ENCODE results near the gene GP1BA. TPM values are rescaled to one million over a fixed set of nuclear protein-coding genes. Genes with fewer than 3 reads are reported as not detected.
A peak's percentile ranks its signal among the peaks of the same experiment; 100 is the strongest.

The GP1BA gene
- total and polyA plus RNA-seq, 9 donors: 0.04 to 1.3 (median 0.81) TPM

DNA sequence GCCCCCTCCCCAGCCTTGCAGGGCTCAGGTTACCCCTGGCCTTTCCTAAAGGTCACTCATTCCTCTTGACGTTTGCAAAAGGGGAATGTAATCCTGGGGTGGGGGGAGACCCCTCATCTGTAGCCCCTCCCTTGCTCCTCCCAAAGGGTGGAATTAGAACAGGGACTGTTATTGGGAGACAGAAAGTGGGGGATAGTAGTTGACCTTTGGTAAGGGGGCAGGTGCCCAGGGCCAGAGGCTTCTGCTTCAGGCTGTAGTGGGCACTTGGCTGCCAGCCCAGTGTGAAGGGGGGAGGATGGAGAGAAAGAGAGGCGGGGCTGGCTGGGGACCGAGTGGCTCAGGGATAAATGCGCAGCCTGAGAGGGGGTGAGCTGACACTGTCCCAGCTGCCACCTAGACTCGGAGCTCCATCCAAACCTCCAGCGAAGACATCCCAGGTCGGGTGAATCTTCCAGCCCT is 18.7 kb downstream of the GP1BA start, which contains the start of gene ENO3:
ENO3 (plus strand) TSS at position 374 of the 459 bp plus-strand sequence. CDS start 711 bp downstream, outside the sequence.
- Histone ChIP-seq H3K4me1 (ENCODE audit: control insufficient read depth, insufficient read depth, low read length) (peaks cover 51% of the 10 kb centered on the region), H3K27ac (ENCODE audit: low read length) (peak within 1 kb of the TSS; percentile 98), H3K9me3 (replicated peaks; ENCODE audit: control insufficient read depth, low read depth, low read length) (no peaks in the 10 kb centered on the region), H3K27me3 (ENCODE audit: control insufficient read depth, insufficient read depth, low read length) (no peaks in the 10 kb centered on the region), H3K4me3 (ENCODE audit: low read length) (peak within 1 kb of the TSS; percentile 90), H3K36me3 (ENCODE audit: control insufficient read depth, insufficient read depth, low read length) (peaks cover 19% of the 10 kb centered on the region)
- 0% methylated on average over 1 of the region's 7 CpGs for WGBS (ENCODE audit: insufficient coverage)
- peak; percentile 74 for DNase-seq

DNA sequence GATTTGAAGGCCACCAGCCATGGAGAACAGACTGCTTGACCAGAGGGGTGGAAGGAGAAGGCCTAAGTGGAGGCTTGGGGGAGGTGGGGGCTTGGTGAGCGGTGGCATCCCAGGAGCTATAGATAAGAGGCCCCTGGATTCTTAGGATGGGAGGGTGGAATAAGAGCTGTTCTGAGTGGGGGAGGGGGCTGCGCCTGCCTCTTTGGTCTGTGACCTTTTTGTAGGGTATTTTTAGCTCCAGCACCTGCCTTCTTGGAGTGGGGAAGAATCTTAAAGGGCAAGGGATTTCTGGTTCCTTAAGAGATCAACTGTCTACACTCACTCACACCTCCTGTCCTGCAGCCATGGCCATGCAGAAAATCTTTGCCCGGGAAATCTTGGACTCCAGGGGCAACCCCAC is 19.4 kb downstream of the GP1BA start:
- Histone ChIP-seq H3K27ac (ENCODE audit: low read length) (peak overlapping the region; percentile 98), H3K4me3 (ENCODE audit: low read length) (peak overlapping the region; percentile 90), H3K4me1 (ENCODE audit: control insufficient read depth, insufficient read depth, low read length) (peaks cover 49% of the 10 kb centered on the region), H3K9me3 (replicated peaks; ENCODE audit: control insufficient read depth, low read depth, low read length) (no peaks in the 10 kb centered on the region), H3K36me3 (ENCODE audit: control insufficient read depth, insufficient read depth, low read length) (peaks cover 18% of the 10 kb centered on the region), H3K27me3 (ENCODE audit: control insufficient read depth, insufficient read depth, low read length) (no peaks in the 10 kb centered on the region)
- 50% methylated on average over 1 of the region's 3 CpGs for WGBS (ENCODE audit: insufficient coverage)
- peak; percentile 68 for DNase-seq

DNA sequence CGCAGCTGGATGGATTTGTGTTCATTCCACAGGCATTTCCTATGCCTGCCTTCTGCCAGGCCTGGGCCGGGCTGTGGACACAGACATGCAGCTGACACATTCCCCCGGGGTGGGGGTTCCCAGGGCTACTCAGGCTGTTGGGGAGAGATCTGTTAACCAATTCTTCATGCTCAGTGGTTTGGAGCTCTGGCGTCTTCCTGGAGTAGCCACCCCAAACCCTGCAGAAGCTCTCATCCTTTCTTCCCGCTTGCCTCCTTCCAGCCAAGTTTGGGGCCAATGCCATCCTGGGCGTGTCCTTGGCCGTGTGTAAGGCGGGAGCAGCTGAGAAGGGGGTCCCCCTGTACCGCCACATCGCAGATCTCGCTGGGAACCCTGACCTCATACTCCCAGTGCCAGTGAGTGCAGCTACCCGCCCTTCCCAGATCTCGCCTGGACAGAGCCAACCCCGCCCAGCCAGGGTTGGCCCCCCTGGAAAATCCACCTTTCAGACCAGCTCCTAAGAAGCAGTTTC is 21.4 kb downstream of the GP1BA start:
- Histone ChIP-seq H3K27ac (ENCODE audit: low read length) (peak overlapping the region; percentile 86), H3K4me1 (ENCODE audit: control insufficient read depth, insufficient read depth, low read length) (peaks cover 52% of the 10 kb centered on the region), H3K9me3 (replicated peaks; ENCODE audit: control insufficient read depth, low read depth, low read length) (no peaks in the 10 kb centered on the region), H3K4me3 (ENCODE audit: low read length) (peak overlapping the region; percentile 90), H3K36me3 (ENCODE audit: control insufficient read depth, insufficient read depth, low read length) (peaks cover 31% of the 10 kb centered on the region), H3K27me3 (ENCODE audit: control insufficient read depth, insufficient read depth, low read length) (no peaks in the 10 kb centered on the region)
- DNase-seq: peak; percentile 71
- 65% methylated on average over 12 of the region's 14 CpGs for WGBS (ENCODE audit: insufficient coverage)

DNA sequence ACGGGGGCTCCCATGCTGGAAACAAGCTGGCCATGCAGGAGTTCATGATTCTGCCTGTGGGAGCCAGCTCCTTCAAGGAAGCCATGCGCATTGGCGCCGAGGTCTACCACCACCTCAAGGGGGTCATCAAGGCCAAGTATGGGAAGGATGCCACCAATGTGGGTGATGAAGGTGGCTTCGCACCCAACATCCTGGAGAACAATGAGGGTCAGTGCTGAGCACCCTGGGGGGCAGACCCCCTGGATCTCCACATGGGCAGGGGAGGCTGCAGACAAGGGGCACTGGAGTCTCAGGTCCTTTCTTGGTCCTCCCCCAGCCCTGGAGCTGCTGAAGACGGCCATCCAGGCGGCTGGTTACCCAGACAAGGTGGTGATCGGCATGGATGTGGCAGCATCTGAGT is 23.0 kb downstream of the GP1BA start:
- 95% methylated on average over 4 of the region's 8 CpGs for WGBS (ENCODE audit: insufficient coverage)
- no peak overlapping the region for H3K4me3 ChIP-seq (ENCODE audit: low read length)
- H3K27me3 ChIP-seq (ENCODE audit: control insufficient read depth, insufficient read depth, low read length): no peaks in the 10 kb centered on the region
- no peaks in the 10 kb centered on the region for H3K9me3 ChIP-seq (replicated peaks; ENCODE audit: control insufficient read depth, low read depth, low read length)
- peaks cover 44% of the 10 kb centered on the region for H3K36me3 ChIP-seq (ENCODE audit: control insufficient read depth, insufficient read depth, low read length)
- DNase-seq: no peak
- H3K4me1 ChIP-seq (ENCODE audit: control insufficient read depth, insufficient read depth, low read length): peaks cover 58% of the 10 kb centered on the region
- no peak overlapping the region for H3K27ac ChIP-seq (ENCODE audit: low read length)

DNA sequence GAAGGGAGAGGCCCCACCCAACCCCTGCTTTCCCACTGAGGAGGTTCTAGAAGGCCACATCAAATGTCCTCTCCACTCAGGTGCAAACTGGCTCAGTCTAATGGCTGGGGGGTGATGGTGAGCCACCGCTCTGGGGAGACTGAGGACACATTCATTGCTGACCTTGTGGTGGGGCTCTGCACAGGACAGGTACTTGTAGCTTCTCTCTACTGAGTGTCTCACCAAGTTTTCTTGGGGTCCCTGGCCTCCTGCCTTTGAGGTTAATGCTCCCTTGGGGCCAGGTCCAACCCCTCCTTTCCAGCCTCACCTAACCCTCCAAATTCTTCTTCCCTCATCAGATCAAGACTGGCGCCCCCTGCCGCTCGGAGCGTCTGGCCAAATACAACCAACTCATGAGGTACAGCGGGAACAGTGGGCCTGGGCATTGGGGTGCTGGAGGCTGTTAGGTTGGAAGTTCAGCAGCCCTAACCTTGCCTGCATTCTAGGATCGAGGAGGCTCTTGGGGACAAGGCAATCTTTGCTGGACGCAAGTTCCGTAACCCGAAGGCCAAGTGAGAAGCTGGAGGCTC is 24.5 kb downstream of the GP1BA start:
- no peak overlapping the region for H3K27ac ChIP-seq (ENCODE audit: low read length)
- 75% methylated on average over 5 of the region's 10 CpGs for WGBS (ENCODE audit: insufficient coverage)
- no peak overlapping the region for H3K4me3 ChIP-seq (ENCODE audit: low read length)
- H3K36me3 ChIP-seq (ENCODE audit: control insufficient read depth, insufficient read depth, low read length): peaks cover 53% of the 10 kb centered on the region
- no peaks in the 10 kb centered on the region for H3K9me3 ChIP-seq (replicated peaks; ENCODE audit: control insufficient read depth, low read depth, low read length)
- DNase-seq: no peak
- peaks cover 43% of the 10 kb centered on the region for H3K4me1 ChIP-seq (ENCODE audit: control insufficient read depth, insufficient read depth, low read length)
- no peaks in the 10 kb centered on the region for H3K27me3 ChIP-seq (ENCODE audit: control insufficient read depth, insufficient read depth, low read length)

DNA sequence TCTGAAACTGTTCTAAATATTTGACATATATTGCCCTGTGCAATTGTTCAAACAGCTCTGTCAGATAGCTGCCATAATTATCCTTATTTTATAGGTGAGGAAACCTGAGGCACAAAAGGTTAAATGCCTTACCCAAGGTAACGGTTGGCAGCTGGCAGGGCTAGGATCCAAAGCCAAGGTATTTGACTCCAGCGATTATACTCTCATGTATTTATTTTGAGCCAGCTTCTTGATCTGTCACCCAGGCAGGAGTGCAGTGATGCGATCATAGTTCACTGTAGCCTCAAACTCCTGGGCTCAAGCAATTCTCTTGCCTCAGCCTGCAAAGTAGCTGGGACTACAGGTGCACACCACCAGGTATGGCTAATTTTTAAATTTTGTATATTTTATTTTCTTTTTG is 26.0 kb downstream of the GP1BA start:
- Histone ChIP-seq H3K27ac (ENCODE audit: low read length) (peak overlapping the region; percentile 7), H3K36me3 (ENCODE audit: control insufficient read depth, insufficient read depth, low read length) (peaks cover 55% of the 10 kb centered on the region), H3K4me1 (ENCODE audit: control insufficient read depth, insufficient read depth, low read length) (peaks cover 33% of the 10 kb centered on the region), H3K4me3 (ENCODE audit: low read length) (no peak overlapping the region), H3K27me3 (ENCODE audit: control insufficient read depth, insufficient read depth, low read length) (no peaks in the 10 kb centered on the region), H3K9me3 (replicated peaks; ENCODE audit: control insufficient read depth, low read depth, low read length) (no peaks in the 10 kb centered on the region)
- WGBS (ENCODE audit: insufficient coverage): 89% methylated on average over 2 of the region's 3 CpGs
- DNase-seq: no peak

DNA sequence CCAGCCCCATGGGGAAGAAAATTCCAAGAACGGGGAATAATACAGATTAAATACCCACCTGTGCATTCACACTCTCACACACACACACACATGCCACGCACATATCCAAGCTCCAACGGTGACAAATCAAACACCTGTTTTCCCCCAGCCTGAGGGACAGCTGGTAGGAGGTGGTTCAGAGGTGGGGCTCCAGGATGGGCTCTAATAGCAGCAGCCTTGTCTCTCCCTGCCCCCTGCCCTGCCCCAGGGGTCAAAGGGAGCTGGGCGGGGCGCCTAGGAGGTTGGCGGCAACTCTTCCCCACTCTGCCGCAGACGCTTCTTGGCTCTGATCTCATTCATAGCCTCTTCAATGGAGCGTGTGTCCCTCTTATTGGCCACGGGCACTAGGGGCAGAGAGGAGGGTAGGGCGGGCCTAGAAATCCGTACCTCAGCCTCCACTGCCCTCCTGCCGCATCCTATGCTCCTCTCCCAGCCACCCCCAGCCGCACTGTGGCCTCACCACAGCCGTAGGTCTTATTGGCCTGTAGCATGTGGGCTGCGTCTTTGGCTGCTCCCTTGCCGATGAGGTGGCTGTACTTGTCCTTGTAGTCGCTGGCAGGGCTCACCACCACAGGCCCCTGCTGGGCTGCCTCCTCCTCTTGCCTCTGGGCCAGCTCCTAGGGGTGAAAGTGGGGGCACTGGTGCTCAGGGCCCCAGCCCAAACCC is 27.3 kb downstream of the GP1BA start:
- H3K36me3 ChIP-seq (ENCODE audit: control insufficient read depth, insufficient read depth, low read length): peaks cover 55% of the 10 kb centered on the region
- H3K4me3 ChIP-seq (ENCODE audit: low read length): no peak overlapping the region
- H3K27ac ChIP-seq (ENCODE audit: low read length): peak overlapping the region; percentile 65
- no peaks in the 10 kb centered on the region for H3K27me3 ChIP-seq (ENCODE audit: control insufficient read depth, insufficient read depth, low read length)
- H3K4me1 ChIP-seq (ENCODE audit: control insufficient read depth, insufficient read depth, low read length): peaks cover 26% of the 10 kb centered on the region
- no peaks in the 10 kb centered on the region for H3K9me3 ChIP-seq (replicated peaks; ENCODE audit: control insufficient read depth, low read depth, low read length)
- 83% methylated on average over 12 of the region's 18 CpGs for WGBS (ENCODE audit: insufficient coverage)
- DNase-seq: no peak

DNA sequence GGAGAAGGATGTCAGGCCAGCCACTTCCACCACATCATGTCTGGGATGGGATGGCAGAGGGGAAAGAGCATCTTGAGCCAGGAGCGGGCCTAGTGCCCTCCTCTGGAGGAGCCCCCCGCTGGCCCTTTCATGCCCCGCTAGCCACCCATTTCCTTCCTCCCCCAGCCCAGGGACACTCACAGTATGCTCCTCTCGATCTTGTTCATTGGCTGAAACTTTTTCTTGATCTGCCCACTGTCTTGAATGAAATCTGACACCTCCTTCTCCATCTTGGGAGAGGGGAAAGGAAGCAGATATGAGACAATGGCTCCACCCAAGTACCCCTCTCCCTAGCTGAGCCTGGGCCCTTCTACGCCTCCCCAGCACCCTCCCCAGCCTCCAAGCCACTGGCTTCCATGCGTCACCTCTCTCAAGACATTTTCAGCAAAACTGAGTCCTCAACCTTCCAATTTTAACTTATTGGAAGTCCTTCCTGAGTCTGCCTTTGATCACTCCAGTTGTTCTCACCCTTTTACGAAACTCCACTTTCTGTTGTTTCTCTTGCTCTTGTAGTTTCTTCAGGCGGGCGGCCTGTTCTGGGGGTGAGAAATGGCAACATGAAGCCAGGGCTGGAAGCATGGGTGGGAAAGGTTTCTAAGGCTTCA is 28.3 kb downstream of the GP1BA start:
- no peak for DNase-seq
- Histone ChIP-seq H3K27me3 (ENCODE audit: control insufficient read depth, insufficient read depth, low read length) (no peaks in the 10 kb centered on the region), H3K36me3 (ENCODE audit: control insufficient read depth, insufficient read depth, low read length) (peaks cover 53% of the 10 kb centered on the region), H3K4me1 (ENCODE audit: control insufficient read depth, insufficient read depth, low read length) (peaks cover 24% of the 10 kb centered on the region), H3K4me3 (ENCODE audit: low read length) (no peak overlapping the region), H3K27ac (ENCODE audit: low read length) (no peak overlapping the region), H3K9me3 (replicated peaks; ENCODE audit: control insufficient read depth, low read depth, low read length) (no peaks in the 10 kb centered on the region)
- WGBS (ENCODE audit: insufficient coverage): 60% methylated on average over 5 of the region's 9 CpGs

DNA sequence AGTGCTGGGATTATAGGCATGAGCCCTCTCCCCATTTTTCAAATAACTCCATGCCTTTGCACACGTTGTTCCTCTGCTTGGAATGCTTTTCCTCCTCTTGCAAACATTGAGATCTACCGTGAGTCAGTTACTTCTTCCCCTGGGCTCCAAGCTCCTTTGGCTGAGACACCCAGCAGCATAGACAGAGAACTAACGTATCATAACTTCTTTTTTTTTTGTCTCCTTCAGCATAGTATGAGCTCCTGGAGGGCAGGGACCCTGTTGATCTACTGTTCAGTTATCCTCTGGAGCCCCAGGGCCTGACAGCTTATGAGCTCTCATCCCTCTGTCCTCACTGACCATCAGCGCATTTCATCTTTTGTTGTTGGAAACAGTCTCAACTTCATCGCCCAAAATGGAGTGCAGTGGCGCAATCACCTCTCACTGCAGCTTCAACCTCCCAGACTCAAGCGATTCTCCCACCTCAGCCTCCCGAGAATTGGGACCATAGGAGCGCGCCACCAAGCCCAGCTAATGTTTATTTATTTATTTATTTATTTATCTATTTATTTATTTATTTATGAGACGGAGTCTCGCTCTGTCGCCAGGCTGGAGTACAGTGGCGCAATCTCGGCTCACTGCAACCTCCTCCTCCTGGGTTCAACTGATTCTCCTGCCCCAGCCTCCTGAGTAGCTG is 33.4 kb downstream of the GP1BA start:
- H3K4me1 ChIP-seq (ENCODE audit: control insufficient read depth, insufficient read depth, low read length): peaks cover 37% of the 10 kb centered on the region
- no peak overlapping the region for H3K27ac ChIP-seq (ENCODE audit: low read length)
- no peak for DNase-seq
- WGBS (ENCODE audit: insufficient coverage): 89% methylated on average over 6 of the region's 15 CpGs
- no peaks in the 10 kb centered on the region for H3K27me3 ChIP-seq (ENCODE audit: control insufficient read depth, insufficient read depth, low read length)
- H3K4me3 ChIP-seq (ENCODE audit: low read length): no peak overlapping the region
- peaks cover 31% of the 10 kb centered on the region for H3K36me3 ChIP-seq (ENCODE audit: control insufficient read depth, insufficient read depth, low read length)
- no peaks in the 10 kb centered on the region for H3K9me3 ChIP-seq (replicated peaks; ENCODE audit: control insufficient read depth, low read depth, low read length)

All from muscle of leg (tissue), 11 donors.